GM12891 (cell line): Measurements from ENCODE around the gene CDCP1.

ENCODE experiments used
- POLR2A ChIP-seq: IDR thresholded peaks from 2 replicates; pipeline ENCODE4 v1.6.1; 2011; ENCODE audit warnings: low read depth, low read length, control low read depth
- POLR2AphosphoS5 ChIP-seq: IDR thresholded peaks from 2 replicates; pipeline ENCODE4 v1.6.1; 2011; ENCODE audit warnings: low read depth, low read length, control low read depth
- TAF1 ChIP-seq: IDR thresholded peaks from 2 replicates; pipeline ENCODE4 v1.6.1; 2011; ENCODE audit warnings: low read depth, low read length, control low read depth

DNA sequence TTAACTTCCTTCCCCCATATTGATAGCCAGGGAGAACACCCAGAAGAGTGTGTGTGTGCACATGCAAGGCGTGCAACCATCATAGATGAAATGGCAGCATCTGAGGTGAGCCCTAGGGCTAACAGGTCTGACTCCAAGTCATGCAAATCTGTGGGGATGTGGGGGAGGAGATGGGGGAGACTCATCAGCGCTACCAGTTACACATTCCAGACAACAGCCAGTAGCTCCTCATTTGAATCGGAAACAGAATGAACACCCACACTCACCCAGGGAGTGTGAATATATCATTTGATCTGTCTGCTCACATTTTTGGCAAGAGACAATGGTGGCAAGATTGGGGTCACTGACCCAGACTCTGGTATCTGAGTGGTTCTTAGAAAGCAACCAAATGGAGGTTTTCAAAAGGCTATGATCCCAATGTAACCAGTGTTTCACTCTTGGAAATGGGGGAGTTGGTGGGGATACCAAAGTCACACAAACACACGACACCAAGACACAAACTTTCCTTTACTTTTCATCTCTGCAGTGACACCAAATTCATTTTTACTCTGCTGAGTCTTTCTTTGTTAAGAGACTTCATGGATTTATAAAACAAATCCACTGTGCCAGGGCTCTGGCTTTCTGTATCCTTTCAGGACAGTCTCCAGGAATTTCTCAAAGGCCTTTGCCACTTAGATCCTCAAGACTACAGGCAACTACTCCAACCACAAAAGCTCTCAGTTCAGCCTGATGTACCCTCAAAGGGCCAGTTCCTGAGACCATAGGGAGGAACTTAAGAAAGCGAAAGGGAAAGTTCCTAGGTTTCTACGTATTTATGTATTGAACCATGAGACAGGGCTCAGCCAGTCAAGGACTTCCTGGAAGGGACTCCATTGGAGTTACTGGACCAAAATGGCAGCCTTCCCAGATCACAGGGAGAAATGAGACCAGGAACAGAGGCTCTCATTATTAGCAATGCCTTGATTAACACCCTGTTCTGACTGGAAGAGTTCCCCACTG, 2.2 kb downstream of the CDCP1 start:
- no peak for TF ChIP-seq POLR2AphosphoS5
- no peak for TF ChIP-seq POLR2A
- TF ChIP-seq TAF1: no peak
